K562 (cell line): ENCODE data around the gene GAB1. TPM values are rescaled to one million over a fixed set of nuclear protein-coding genes. Genes with fewer than 3 reads are reported as not detected.

Source experiments
- ATAC-seq: fragments of 200-7000 bp; cut with Tn5 transposase; 3 replicates; pipeline ENCODE4 v1.9.1; 2020; ENCODE audit warnings: moderate library complexity
- BruUV-seq: library from RNA; stranded (reverse); fragments of 400-500 nt; replicated peaks from 2 replicates; lab custom pipeline; 2021; lab: Mats Ljungman, UMichigan
- CTCF ChIA-PET: fragments of 300-600 bp; formaldehyde crosslinking; extraction: SDS; loops from one replicate; lab custom pipeline; 2021; ENCODE audit warnings: low intra/inter-chr PET ratio; lab: Yijun Ruan, JAX
- POLR2A ChIA-PET: fragments of 300-600, 350-650 bp; sonication (Branson Sonifier 250); formaldehyde crosslinking; extraction: SDS; loops from one replicate; lab custom pipeline; 2021; ENCODE audit warnings: antibody characterized with exemption, inconsistent platforms; lab: Yijun Ruan, JAX
- DNase-seq, 4 experiments: peaks; one replicate each; pipeline versions ENCODE4 v3.0.0 to v3.0.0-alpha.2; 2011 to 2018; ENCODE audit warnings: low spot score in 3 of 4, mixed read lengths in 3 of 4; ENCODE audit errors: extremely low read depth in 1 of 4
- FAIRE-seq: peaks from 2 replicates; lab custom pipeline; 2011; peaks lifted over from hg19 to GRCh38; lab: Jason Lieb, UNC
- H2AFZ ChIP-seq: 2 replicates; pipeline ENCODE4 v1.6.0; 2011; ENCODE audit warnings: low read depth, low read length, control low read depth, inconsistent platforms
- H3K27ac ChIP-seq: fragments of 200-600 bp; 3 replicates; pipeline ENCODE4 v1.8.0; 2011; ENCODE audit warnings: low read depth, mild to moderate bottlenecking, control low read depth, inconsistent platforms, low read length, moderate library complexity, mixed read lengths; ENCODE audit errors: extremely low read depth
- H3K27me3 ChIP-seq, 2 experiments: fragments of 300-600 bp in 1 of 2; 2 replicates in 1 of 2; 3 replicates in 1 of 2; pipeline versions ENCODE4 v1.6.0 to v1.8.0; 2011; ENCODE audit warnings: inconsistent platforms in 2 of 2, low read length in 2 of 2, mild to moderate bottlenecking in 1 of 2, mixed read lengths in 1 of 2, moderate library complexity in 1 of 2; ENCODE audit not compliant: control insufficient read depth in 2 of 2, insufficient read depth in 2 of 2
- H3K36me3 ChIP-seq: fragments of 300-600 bp; 3 replicates; pipeline ENCODE4 v1.8.0; 2011; ENCODE audit warnings: mild to moderate bottlenecking, low read length, inconsistent platforms; ENCODE audit not compliant: control insufficient read depth, insufficient read depth
- H3K4me1 ChIP-seq, 2 experiments: fragments of 200-600 bp in 1 of 2; replicated peaks in 1 of 2; 2 replicates in 1 of 2; 3 replicates in 1 of 2; pipeline versions ENCODE4 v1.5.1 to v1.8.0; 2011; ENCODE audit warnings: inconsistent platforms in 2 of 2, low read length in 2 of 2, mild to moderate bottlenecking in 1 of 2, mixed read lengths in 1 of 2, moderate library complexity in 1 of 2; ENCODE audit not compliant: control insufficient read depth in 2 of 2, insufficient read depth in 2 of 2
- H3K4me2 ChIP-seq: 2 replicates; pipeline ENCODE4 v1.6.1; 2011; ENCODE audit warnings: low read length, control low read depth, inconsistent platforms, mixed read lengths; ENCODE audit not compliant: insufficient read depth
- H3K4me3 ChIP-seq: fragments of 200-600 bp; sonication (generic), shearing (Covaris generic); 2 replicates; pipeline ENCODE4 v1.5.1; 2016; ENCODE audit warnings: control low read depth, inconsistent platforms
- H3K79me2 ChIP-seq: fragments of 200-600 bp; 3 replicates; pipeline ENCODE4 v1.8.0; 2011; ENCODE audit warnings: low read length, inconsistent platforms; ENCODE audit not compliant: control insufficient read depth, insufficient read depth
- H3K9ac ChIP-seq, 2 experiments: 2 replicates each; pipeline versions ENCODE4 v1.6.0 to v1.6.1; 2011; ENCODE audit warnings: low read depth in 2 of 2, low read length in 2 of 2, control low read depth in 1 of 2, inconsistent platforms in 1 of 2, mild to moderate bottlenecking in 1 of 2, mixed read lengths in 1 of 2; ENCODE audit not compliant: insufficient read depth in 1 of 2
- H3K9me1 ChIP-seq: one replicate; pipeline ENCODE4 v1.6.0; 2011; ENCODE audit warnings: inconsistent platforms, mild to moderate bottlenecking, low read length, moderate library complexity; ENCODE audit not compliant: control insufficient read depth, insufficient read depth
- H3K9me3 ChIP-seq: replicated peaks from 2 replicates; pipeline ENCODE4 v1.5.1; 2011; ENCODE audit warnings: low read depth, low read length, inconsistent platforms; ENCODE audit not compliant: control insufficient read depth, insufficient read depth
- H4K20me1 ChIP-seq: replicated peaks from 2 replicates; pipeline ENCODE4 v1.6.1; 2011; ENCODE audit warnings: low read length, inconsistent platforms, mixed read lengths; ENCODE audit not compliant: control insufficient read depth, insufficient read depth
- GTF2E2 ChIP-seq: fragments of 200-800 bp; sonication (Bioruptor generic); IDR thresholded peaks from 2 replicates; pipeline ENCODE4 v1.6.1; 2016; ENCODE audit warnings: missing genetic modification characterization, missing compliant biosample characterization
- NR2C1 ChIP-seq, 2 experiments: fragments of 450-650 bp; IDR thresholded peaks; 2 replicates each; pipeline ENCODE4 v1.6.1; 2017; ENCODE audit warnings: mild to moderate bottlenecking in 2 of 2, antibody characterized with exemption in 1 of 2, inconsistent platforms in 1 of 2, missing compliant biosample characterization in 1 of 2, missing genetic modification characterization in 1 of 2
- RFX1 ChIP-seq: fragments of 450-650 bp; IDR thresholded peaks from 2 replicates; pipeline ENCODE4 v1.6.1; 2016; ENCODE audit warnings: mild to moderate bottlenecking, moderate library complexity
- ZNF311 ChIP-seq: fragments of 250-450 bp; sonication (Bioruptor Pico); IDR thresholded peaks from 2 replicates; pipeline ENCODE4 v1.4.0; 2020; ENCODE audit warnings: mild to moderate bottlenecking, moderate library complexity
- ZNF445 ChIP-seq: fragments of 250-450 bp; sonication (Bioruptor Pico); IDR thresholded peaks from 2 replicates; pipeline ENCODE4 v1.4.0; 2020; ENCODE audit warnings: low read depth, mild to moderate bottlenecking, moderate library complexity
- ZNF561 ChIP-seq: fragments of 450-650 bp; formaldehyde crosslinking; conservative IDR thresholded peaks from 2 replicates; pipeline ENCODE4 v1.4.0; 2020; ENCODE audit warnings: mild to moderate bottlenecking, moderate library complexity
- WGBS: fragments of 100-300 bp; shearing (Covaris generic); methylation state at CpG from one replicate; pipeline ENCODE4 v1.1.6; 2016; ENCODE audit warnings: low coverage, mixed read lengths; ENCODE audit not compliant: insufficient coverage; ENCODE audit errors: missing lambda C conversion rate; 5-methylcytosine and 5-hydroxymethylcytosine counted together
- in situ Hi-C: fragments of 300-500 bp; cut with MboI; formaldehyde crosslinking; loops from 4 replicates; pipeline ENCODE4 v1.15.0; 2018; ENCODE audit warnings: inconsistent platforms, mixed read lengths
- intact Hi-C: fragments of 100-400 bp; cut with micrococcal nuclease; formaldehyde crosslinking; loops from 2 replicates; pipeline ENCODE4 v1.14.2; 2022
- polyA plus RNA-seq, 8 experiments: library from polyadenylated mRNA; depleted of rRNA in 4 of 8; stranded (reverse) in 5 of 8; unstranded in 3 of 8; fragments of >200 nt; fragmentation: Nextera tagmentation in 2 of 8; fragmentation: Illumina TruSeq in 1 of 8; extraction: Ambion mirVana in 2 of 8; extraction: Trizol in 1 of 8; gene quantifications; 2 replicates each; pipeline versions ENCODE4 v1.2.1 to v1.2.3, GENCODE V29; 2011 to 2014; ENCODE audit warnings: inconsistent platforms in 1 of 8, missing spikeins in 1 of 8
- total RNA-seq, 7 experiments: library from RNA; depleted of rRNA in 6 of 7; stranded (reverse); fragments of >200 nt in 6 of 7; fragmentation: Illumina TruSeq in 2 of 7; extraction: Trizol in 2 of 7; gene quantifications; 2 replicates each; pipeline versions ENCODE4 v1.2.1 to v1.2.3, GENCODE V29; 2011 to 2021; ENCODE audit warnings: low replicate concordance in 1 of 7
- TF ChIP-seq, protein P1 (sequence below): IDR thresholded peaks from 2 replicates; pipeline ENCODE4 v1.6.1; 2011; ENCODE audit not compliant: insufficient read length; ENCODE audit errors: extremely low read depth
- TF ChIP-seq, protein P2 (sequence below): fragments of 450-650 bp; formaldehyde crosslinking; IDR thresholded peaks from 2 replicates; pipeline ENCODE4 v1.4.0; 2020; ENCODE audit warnings: mild to moderate bottlenecking, moderate library complexity
- TF ChIP-seq, protein P3 (sequence below): IDR thresholded peaks from 2 replicates; pipeline ENCODE4 v1.6.1; 2012; ENCODE audit warnings: low read depth, low read length, improper control_type of control experiment, borderline replicate concordance

Gene GAB1
- total and polyA plus RNA-seq, 9 of the 15 experiments (the other 6 are each of a cell fraction or from before 2014, with no cell fraction given), result 1.3 to 14.6 (median 7.5) TPM

DNA sequence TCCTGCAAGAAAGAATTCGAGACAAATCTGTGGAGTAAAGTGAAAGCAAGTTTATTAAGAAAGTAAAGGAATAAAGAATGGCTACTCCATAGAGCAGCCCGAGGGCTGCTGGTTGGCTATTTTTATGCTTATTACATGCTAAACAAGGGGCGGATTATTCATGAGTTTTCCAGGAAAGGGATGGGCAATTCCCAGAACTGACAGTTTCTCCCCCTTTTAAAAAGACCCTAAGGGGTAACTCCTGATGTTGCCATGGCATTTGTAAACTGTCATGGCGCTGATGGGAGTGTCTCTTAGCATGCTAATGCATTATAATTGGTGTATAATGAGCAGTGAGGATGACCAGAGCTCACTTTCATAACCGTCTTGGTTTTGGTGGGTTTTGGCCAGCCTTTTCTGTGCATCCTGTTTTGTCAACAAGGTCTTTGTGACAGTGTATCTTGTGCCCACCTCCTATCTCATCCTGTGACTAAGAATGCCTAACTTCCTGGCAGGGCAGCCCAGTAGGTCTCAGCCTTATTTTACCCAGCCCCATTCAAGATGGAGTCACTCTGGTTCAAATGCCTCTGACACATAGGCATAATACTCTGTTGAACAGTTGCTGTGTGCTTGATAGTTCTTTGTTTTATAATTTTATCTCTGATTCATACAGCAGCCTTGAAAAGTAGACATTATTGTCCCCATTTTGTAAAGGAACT is 25.8 kb downstream of the GAB1 start (continued):
- TF ChIP-seq, protein P1, sequence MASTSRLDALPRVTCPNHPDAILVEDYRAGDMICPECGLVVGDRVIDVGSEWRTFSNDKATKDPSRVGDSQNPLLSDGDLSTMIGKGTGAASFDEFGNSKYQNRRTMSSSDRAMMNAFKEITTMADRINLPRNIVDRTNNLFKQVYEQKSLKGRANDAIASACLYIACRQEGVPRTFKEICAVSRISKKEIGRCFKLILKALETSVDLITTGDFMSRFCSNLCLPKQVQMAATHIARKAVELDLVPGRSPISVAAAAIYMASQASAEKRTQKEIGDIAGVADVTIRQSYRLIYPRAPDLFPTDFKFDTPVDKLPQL, result no peak
- TF ChIP-seq ZNF445 (CRISPR knock-in tag) (no peak), RFX1 (peak; percentile 57; the same call in 1 of the 2 replicates), GTF2E2 (tag) (no peak), NR2C1 (IDR thresholded peaks at IDR 0.05) (no peak), NR2C1 (tag; IDR thresholded peaks at IDR 0.05) (peak; percentile 81)
- TF ChIP-seq, protein P2, sequence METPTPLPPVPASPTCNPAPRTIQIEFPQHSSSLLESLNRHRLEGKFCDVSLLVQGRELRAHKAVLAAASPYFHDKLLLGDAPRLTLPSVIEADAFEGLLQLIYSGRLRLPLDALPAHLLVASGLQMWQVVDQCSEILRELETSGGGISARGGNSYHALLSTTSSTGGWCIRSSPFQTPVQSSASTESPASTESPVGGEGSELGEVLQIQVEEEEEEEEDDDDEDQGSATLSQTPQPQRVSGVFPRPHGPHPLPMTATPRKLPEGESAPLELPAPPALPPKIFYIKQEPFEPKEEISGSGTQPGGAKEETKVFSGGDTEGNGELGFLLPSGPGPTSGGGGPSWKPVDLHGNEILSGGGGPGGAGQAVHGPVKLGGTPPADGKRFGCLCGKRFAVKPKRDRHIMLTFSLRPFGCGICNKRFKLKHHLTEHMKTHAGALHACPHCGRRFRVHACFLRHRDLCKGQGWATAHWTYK (CRISPR knock-in tag), result 0 out of 2 replicates have a peak, but pooled peaks have one; percentile 57

DNA sequence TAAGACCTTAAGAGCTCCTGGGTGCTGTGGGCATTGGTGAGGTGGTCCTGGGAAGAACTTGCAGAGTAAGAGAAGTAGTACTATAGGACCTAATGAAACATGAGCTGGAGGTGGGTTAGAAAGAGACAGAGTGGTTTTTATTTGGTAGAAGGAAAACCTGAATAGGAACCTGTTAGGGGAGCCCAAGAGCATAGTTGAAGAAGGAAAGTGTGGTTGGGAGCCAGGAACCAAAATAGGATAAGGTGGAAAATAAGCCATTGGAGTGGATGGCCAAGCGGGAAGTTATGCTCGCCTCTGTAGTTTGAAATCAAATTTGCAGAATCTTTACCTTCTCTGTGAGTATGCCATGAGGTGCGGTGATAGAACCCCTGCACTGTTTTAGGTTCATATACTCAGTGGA is 26.7 kb downstream of the GAB1 start:
- peaks cover 80% of the 10 kb centered on the region for H3K79me2 ChIP-seq
- in situ Hi-C loops, result no loop called here

More for the DNA sequence above, 26.7 kb downstream of the GAB1 start:
- Histone ChIP-seq H3K4me1 (peaks cover 0 to 15% of the 10 kb centered on the region in 2 experiments), H3K9me3 (no peaks in the 10 kb centered on the region), H2AFZ (no peak overlapping the region), H3K9ac (no peak overlapping the region), H3K27ac (no peak overlapping the region), H4K20me1 (no peaks in the 10 kb centered on the region), H3K36me3 (no peaks in the 10 kb centered on the region), H3K27me3 (no peaks in the 10 kb centered on the region), H3K4me3 (no peak overlapping the region), H3K9me1 (no peaks in the 10 kb centered on the region), H3K4me2 (no peak overlapping the region)
- no peak for FAIRE-seq
- TF ChIP-seq ZNF561 (CRISPR knock-in tag) (no peak), ZNF311 (no peak)
- TF ChIP-seq, protein P3, sequence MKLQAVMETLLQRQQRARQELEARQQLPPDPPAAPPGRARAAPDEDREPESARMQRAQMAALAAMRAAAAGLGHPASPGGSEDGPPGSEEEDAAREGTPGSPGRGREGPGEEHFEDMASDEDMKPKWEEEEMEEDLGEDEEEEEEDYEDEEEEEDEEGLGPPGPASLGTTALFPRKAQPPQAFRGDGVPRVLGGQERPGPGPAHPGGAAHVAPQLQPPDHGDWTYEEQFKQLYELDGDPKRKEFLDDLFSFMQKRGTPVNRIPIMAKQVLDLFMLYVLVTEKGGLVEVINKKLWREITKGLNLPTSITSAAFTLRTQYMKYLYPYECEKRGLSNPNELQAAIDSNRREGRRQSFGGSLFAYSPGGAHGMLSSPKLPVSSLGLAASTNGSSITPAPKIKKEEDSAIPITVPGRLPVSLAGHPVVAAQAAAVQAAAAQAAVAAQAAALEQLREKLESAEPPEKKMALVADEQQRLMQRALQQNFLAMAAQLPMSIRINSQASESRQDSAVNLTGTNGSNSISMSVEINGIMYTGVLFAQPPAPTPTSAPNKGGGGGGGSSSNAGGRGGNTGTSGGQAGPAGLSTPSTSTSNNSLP, result no peak
- ChIA-PET POLR2A (interaction anchor here (0.7 kb wide), 1 partner anchor 12 kb away, joined by 3 read pairs; no protein-coding TSS in a partner anchor), CTCF (no interaction called here)
- 95% methylated on average over 3 of the region's 3 CpGs for WGBS
- BruUV-seq, result no TSS peak
- intact Hi-C loops, result no loop called here
- ATAC-seq, result no peak
- DNase-seq, result no peak
